SHP77 treated with DMSO at 0.1 percent for 48 hours (cell line): ENCODE measurements around the gene PCK2.
A peak's percentile ranks its signal among the peaks of the same experiment; 100 is the strongest.
"Not testable (repeated sequence)": the region's sequence is repeated elsewhere in the genome, so short reads cannot be mapped to it uniquely, and the experiment has no call there.

Experiments used
- DNase-seq: peaks from one replicate; lab custom pipeline; 2025; lab: John Stamatoyannopoulos, UW

Gene PCK2

GRCh38 chr14:24093901-24094840 is at the start of gene PCK2:
Gene PCK2 (plus strand): TSS chr14:24094311. CDS start chr14:24094406, 95 bp downstream.
- DNase-seq = peak; percentile 88

GRCh38 chr14:24049002-24049401 is 45.1 kb upstream of the PCK2 start:
- not testable (repeated sequence) for DNase-seq

DNA sequence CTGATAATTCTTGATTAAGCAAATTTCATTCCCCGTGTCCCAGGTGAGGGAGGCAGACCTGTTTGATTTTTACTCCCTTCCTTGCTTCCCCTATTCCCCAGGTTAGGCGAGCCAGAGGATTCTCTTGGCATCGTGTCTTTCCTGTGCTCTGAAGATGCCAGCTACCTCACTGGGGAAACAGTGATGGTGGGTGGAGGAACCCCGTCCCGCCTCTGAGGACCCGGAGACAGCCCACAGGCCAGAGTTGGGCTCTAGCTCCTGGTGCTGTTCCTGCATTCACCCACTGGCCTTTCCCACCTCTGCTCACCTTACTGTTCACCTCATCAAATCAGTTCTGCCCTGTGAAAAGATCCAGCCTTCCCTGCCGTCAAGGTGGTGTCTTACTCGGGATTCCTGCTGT is 43.4 kb upstream of the PCK2 start:
- not testable (repeated sequence) for DNase-seq

DNA sequence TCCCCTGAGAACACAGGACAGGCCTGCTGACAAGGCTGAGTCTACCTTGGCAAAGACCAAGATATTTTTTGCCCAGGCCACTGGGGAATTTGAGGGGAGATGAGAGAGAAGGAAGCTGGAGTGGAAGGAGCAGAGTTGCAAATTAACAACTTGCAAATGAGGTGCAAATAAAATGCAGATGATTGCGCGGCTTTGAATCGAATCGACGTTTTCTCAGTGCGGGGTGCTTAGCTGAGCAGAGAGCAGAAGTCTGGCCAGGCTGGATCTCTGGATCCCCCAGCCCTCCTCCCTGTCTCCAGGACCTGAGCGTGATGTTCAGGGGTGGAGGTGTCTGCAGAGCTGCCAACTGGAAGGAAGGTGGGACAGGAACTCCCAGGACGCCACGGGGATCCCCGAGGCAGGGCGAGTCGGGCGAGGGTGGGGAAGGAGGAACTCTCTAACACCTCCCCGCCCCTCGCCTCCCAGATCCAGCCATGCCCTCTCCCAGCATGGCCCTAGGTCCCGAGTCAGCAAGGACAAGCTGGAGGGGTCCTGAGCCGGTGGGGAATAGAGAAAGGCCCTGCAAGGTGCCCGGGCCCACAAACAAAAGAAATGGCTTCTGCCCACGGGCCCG is 42.8 kb upstream of the PCK2 start:
- no peak for DNase-seq

- DNase-seq = peak; percentile 42
These were observed 42.1 kb upstream of the PCK2 start, which contains the start of gene CARMIL3 for GRCh38 chr14:24051789-24052655. Gene CARMIL3 (plus strand): TSS chr14:24052009. CDS start chr14:24052154, 145 bp downstream.

DNA sequence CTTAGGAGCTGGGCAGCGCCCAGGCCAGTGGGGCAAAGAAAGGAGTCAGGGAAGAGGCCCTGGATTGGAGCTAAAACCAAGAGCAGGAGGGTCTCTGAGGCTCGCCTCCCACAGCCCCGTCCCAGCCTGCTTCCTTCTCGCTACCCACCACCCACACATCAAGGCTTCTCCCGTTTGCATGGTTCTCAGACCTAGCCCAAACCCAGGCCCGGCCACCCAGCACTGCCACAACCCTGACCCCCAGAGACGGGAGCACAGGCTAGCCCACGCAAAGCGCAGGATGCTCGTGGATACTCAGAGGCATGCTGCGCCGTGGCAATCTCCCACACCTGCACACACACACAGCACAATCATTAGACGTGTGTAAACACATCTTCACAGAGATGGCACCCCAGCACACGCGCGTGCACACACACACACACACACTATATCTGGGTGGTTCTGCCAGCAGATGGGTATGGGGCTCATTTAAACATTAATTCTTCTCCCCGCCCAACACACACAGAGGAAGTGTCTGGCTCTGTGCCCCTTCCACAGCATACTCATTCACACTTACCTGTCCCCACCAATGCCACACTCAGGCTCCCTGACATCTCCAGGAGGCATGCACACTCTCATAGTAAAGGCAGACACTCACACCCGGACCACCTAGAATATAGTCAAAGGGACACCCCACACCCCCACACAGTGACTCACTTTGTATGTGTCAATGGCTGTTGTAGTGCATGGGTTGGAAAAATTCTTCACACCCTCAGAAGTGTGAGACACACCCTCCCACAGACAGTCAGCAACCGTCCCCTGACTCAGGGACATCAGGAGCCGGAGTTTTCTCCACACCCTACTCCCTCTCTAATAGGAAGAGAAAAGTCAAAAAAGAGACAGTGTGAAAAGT is 41.2 kb upstream of the PCK2 start:
- DNase-seq = no peak

GRCh38 chr14:24053548-24054323 is 40.4 kb upstream of the PCK2 start:
- no peak for DNase-seq

DNA sequence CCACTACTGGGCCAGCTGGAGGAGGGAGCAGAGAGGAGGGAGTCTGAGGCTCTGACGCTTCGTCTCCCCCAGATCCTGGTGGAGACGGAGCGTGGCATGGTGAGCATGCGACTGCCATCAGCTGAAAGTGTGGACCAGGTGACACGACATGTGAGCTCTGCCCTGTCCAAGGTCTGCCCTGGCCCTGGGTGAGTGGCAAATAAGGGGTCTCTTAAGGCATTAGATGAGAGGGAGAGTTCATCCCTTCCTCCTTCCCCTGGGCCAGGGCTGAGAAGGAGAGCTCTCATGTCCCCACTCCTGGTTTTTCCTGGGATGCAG is 39.8 kb upstream of the PCK2 start:
- no peak for DNase-seq

GRCh38 chr14:24054646-24055045 is 39.5 kb upstream of the PCK2 start:
- no peak for DNase-seq

DNA sequence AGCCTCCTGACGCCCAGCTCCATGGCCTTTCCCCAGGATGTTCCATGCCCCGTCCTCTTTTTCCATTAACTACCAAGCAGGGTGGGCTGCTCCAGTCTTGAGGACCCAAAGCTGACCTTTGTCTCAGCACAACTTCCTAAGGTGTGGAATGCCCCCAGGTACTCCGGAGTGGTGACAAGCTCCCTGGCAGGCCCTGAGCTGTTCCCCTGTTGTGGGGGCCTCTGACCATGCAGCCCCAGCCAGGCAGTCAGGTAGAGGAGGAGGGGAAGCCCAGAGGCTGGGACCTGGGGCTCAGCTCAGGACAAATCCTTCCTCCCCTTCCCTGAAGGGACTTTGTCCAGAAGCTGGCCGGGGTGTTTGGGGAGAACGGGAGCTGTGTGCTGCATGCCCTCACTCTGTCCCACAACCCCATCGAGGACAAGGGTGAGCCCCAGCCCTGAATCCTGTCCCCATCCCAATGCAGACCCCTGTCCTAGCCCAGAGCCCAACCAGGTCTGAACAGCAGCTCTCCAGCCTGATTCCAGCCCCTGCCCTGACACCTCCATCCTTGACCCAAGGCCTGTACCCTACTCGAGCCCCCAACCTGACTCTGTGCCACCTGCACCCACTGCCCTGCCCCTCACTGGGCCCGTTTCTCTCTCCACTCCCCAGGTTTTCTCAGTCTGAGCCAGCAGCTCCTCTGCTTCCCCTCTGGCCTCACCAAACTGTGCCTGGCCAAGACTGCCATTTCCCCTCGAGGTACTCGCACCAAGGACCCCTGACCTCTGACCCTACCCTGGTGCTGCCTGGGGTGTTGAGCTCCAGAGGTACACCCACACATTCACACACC is 37.9 kb upstream of the PCK2 start:
- DNase-seq = no peak

DNA sequence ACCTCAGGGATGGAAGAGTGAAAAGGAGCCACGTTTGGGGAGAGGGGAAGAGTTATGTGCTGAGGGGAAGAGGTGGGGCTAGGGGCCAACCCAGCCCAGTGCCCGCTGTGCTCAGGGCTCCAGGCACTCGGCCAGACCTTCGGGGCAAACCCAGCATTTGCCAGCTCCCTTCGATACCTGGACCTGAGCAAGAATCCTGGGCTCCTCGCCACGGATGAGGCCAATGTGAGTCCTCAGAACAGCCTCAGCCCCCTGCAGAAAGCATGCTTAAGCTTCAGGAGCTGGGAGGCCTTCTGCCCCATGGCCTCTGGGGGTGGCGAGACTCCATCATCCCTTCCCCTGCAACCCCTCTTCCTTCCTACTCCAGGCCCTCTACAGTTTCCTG is 37.3 kb upstream of the PCK2 start:
- DNase-seq = no peak

GRCh38 chr14:24057271-24057670 is 36.8 kb upstream of the PCK2 start:
- DNase-seq = no peak

GRCh38 chr14:24057867-24058259 is 36.2 kb upstream of the PCK2 start:
- no peak for DNase-seq

DNA sequence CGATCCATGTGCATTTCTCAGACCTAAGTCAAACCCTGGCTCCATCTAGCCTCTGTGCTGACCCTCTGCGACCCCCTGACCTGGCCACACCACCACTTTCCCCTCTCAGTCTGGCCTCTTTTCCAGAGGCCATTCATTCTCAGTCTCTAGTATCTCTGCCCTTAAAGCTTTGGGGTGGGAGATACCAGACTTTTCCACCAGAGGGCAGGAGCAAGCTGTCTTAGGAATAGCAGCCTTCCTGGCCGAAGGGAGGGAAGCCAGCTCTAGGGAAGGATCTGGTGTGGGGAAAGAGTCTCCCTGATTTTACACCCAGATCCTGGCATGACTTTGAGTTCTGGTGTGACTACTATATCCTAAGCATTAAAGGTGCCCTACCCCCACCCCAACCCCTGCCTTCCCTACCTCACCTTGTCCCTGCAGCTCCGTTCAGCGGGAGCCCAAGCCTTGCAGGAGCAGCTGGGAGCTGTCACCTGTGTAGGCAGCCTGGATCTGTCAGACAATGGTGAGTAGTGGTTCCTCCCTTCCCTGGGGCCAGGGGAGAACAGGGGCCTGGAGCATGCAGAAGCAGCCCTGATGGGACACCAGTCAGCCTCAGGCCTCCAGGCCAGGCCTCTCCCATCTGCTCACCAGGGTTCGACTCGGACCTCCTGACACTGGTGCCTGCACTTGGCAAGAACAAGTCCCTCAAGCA is 35.7 kb upstream of the PCK2 start:
- DNase-seq = no peak

DNA sequence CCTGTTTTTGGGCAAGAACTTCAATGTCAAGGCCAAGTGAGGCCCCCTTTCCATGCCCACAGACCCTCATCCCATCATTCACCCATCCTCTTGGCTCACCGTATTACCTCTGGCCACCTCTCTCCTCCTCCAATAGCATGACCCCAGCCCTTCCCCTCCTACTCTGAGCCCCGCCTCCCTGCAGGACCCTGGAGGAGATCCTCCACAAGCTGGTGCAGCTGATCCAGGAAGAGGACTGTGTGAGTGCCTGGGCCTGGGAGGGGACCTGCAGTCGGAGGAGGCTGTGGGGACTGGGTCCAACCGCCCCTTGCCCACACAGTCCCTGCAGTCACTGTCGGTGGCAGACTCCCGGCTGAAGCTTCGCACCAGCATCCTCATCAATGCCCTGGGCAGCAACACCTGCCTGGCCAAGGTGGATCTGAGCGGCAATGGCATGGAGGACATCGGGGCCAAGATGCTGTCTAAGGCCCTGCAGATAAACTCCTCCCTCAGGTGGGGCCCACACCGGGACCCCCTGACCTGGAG is 35.1 kb upstream of the PCK2 start:
- no peak for DNase-seq

- DNase-seq = no peak
These were observed 34.2 kb upstream of the PCK2 start for GRCh38 chr14:24059841-24060388.

- DNase-seq = no peak
These were observed 33.7 kb upstream of the PCK2 start for GRCh38 chr14:24060443-24060842.
